Measurements from ENCODE around the gene PLCXD1. TPM values are rescaled to one million over a fixed set of nuclear protein-coding genes. Genes with fewer than 3 reads are reported as not detected.

The PLCXD1 gene
- polyA plus RNA-seq, 3 donors = 2.9 to 28.7 (median 6.7) TPM

DNA sequence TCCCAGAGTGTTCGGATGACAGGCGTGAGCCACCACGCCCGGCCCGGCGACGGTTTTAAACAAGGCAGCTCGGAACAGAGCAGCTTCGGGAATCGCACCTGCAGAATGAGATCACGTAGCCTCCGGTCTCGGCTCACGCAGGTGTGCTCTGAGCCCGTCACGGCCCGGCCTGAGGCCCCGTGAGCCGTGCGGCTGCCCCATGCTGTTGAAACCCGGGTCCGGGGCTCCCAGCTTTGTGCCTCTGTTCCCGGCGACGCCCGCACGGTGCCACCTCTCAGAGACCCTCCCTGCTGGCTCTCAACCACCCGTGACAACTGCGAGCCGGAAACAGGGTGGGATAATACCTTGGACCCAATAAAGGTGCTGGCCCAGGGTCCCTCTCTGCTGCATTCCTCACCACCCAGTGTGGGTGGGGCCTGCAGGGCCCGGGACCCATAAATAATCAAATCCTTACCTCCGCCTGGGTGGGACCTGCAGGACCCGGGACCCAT, 13.4 kb upstream of the PLCXD1 start:
- Mint-ChIP-seq H3K27ac (no peak overlapping the region), H3K4me1 (no peaks in the 10 kb centered on the region), H3K36me3 (no peaks in the 10 kb centered on the region), H3K9me3 (peaks cover 0 to 6% (median 3%) of the 10 kb centered on the region in 7 donors), H3K27me3 (ENCODE audit: low read depth in 3 of 3) (peaks cover 0 to 3% (median 0%) of the 10 kb centered on the region in 3 donors), H3K4me3 (no peak overlapping the region)
- intact Hi-C loops (cut with micrococcal nuclease) = no loop called here
- no peaks in the 10 kb centered on the region for H3K79me2 ChIP-seq (ENCODE audit: insufficient read depth, low read length)
- no peaks in the 10 kb centered on the region for H4K20me1 ChIP-seq (ENCODE audit: insufficient read depth, low read length)
- no peak overlapping the region for H3K9ac ChIP-seq (ENCODE audit: insufficient read depth, low read length, poor library complexity, severe bottlenecking)
- H3K27ac ChIP-seq (ENCODE audit: low read depth in 1 of 2, low read length in 2 of 2) = no peak overlapping the region
- WGBS (ENCODE audit: insufficient coverage) = 96% methylated on average over 28 of the region's 33 CpGs
- H3K36me3 ChIP-seq (replicated peaks in 1 of 2; ENCODE audit: control insufficient read depth in 1 of 2, insufficient read depth in 2 of 2, low read length in 2 of 2) = no peaks in the 10 kb centered on the region
- no peak overlapping the region for H3K4me2 ChIP-seq (replicated peaks; ENCODE audit: extremely low read depth, low read length, poor library complexity, severe bottlenecking)
- no peaks in the 10 kb centered on the region for H3K27me3 ChIP-seq (ENCODE audit: control insufficient read depth in 2 of 2, insufficient read depth in 2 of 2, low read length in 2 of 2)
- TF ChIP-seq, protein P1, sequence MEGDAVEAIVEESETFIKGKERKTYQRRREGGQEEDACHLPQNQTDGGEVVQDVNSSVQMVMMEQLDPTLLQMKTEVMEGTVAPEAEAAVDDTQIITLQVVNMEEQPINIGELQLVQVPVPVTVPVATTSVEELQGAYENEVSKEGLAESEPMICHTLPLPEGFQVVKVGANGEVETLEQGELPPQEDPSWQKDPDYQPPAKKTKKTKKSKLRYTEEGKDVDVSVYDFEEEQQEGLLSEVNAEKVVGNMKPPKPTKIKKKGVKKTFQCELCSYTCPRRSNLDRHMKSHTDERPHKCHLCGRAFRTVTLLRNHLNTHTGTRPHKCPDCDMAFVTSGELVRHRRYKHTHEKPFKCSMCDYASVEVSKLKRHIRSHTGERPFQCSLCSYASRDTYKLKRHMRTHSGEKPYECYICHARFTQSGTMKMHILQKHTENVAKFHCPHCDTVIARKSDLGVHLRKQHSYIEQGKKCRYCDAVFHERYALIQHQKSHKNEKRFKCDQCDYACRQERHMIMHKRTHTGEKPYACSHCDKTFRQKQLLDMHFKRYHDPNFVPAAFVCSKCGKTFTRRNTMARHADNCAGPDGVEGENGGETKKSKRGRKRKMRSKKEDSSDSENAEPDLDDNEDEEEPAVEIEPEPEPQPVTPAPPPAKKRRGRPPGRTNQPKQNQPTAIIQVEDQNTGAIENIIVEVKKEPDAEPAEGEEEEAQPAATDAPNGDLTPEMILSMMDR (IDR thresholded peaks at IDR 0.05) = no peak
- peak in 1 of 3 donors; percentile 0 for DNase-seq
- H3K4me3 ChIP-seq (replicated peaks in 1 of 3; ENCODE audit: low read depth in 2 of 3, low read length in 3 of 3) = no peak overlapping the region
- peaks cover 0 to 20% of the 10 kb centered on the region in 2 donors for H3K9me3 ChIP-seq (replicated peaks in 1 of 2; ENCODE audit: control insufficient read depth in 1 of 2, insufficient read depth in 1 of 2, low read length in 2 of 2)
- no peaks in the 10 kb centered on the region for H3K4me1 ChIP-seq (ENCODE audit: control insufficient read depth in 1 of 2, insufficient read depth in 2 of 2, low read length in 2 of 2)
- no peak overlapping the region for H2AFZ ChIP-seq (ENCODE audit: insufficient read depth, low read depth, low read length, poor library complexity, severe bottlenecking)

DNA sequence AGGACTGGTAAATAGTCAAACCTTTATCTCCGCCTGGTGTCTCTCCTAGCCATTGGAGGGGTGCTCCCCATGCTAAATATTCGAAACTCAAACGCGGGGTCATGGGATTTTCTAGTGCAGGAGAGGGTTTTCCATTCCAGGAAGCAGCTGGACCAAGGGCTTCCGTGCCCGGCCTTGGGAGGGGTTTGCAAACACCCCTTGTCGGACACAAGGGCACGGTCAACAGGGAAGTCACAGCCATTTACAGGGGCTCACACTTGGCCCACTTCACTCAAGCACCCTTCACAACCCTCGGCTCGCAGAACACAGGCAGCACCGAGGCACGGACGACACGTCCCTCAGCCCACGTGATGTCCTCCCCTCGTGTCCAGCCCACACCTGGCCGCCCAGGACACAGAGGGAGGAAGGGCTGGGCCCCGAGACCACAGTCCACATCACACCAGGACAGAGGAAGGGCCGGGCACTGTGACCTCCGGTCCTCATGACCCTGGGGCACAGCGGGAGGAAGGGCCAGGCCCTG, 10.3 kb upstream of the PLCXD1 start:
- Mint-ChIP-seq H3K9me3 (peaks cover 0 to 6% (median 3%) of the 10 kb centered on the region in 7 donors), H3K27ac (peak overlapping the region in 2 of 7 donors; percentile 13 to 43), H3K4me1 (peaks cover 6% of the 10 kb centered on the region), H3K27me3 (ENCODE audit: low read depth in 3 of 3) (peaks cover 0 to 3% (median 3%) of the 10 kb centered on the region in 3 donors), H3K4me3 (no peak overlapping the region), H3K36me3 (no peaks in the 10 kb centered on the region)
- Histone ChIP-seq H4K20me1 (ENCODE audit: insufficient read depth, low read length) (no peaks in the 10 kb centered on the region), H3K27ac (ENCODE audit: low read depth in 1 of 2, low read length in 2 of 2) (no peak overlapping the region), H3K79me2 (ENCODE audit: insufficient read depth, low read length) (no peaks in the 10 kb centered on the region), H3K4me1 (ENCODE audit: control insufficient read depth in 1 of 2, insufficient read depth in 2 of 2, low read length in 2 of 2) (peaks cover 8 to 12% of the 10 kb centered on the region in 2 donors), H3K4me3 (replicated peaks in 1 of 3; ENCODE audit: low read depth in 2 of 3, low read length in 3 of 3) (no peak overlapping the region), H3K9me3 (replicated peaks in 1 of 2; ENCODE audit: control insufficient read depth in 1 of 2, insufficient read depth in 1 of 2, low read length in 2 of 2) (peaks cover 0 to 20% of the 10 kb centered on the region in 2 donors), H3K27me3 (ENCODE audit: control insufficient read depth in 2 of 2, insufficient read depth in 2 of 2, low read length in 2 of 2) (no peaks in the 10 kb centered on the region), H2AFZ (ENCODE audit: insufficient read depth, low read depth, low read length, poor library complexity, severe bottlenecking) (no peak overlapping the region), H3K36me3 (replicated peaks in 1 of 2; ENCODE audit: control insufficient read depth in 1 of 2, insufficient read depth in 2 of 2, low read length in 2 of 2) (no peaks in the 10 kb centered on the region), H3K9ac (ENCODE audit: insufficient read depth, low read length, poor library complexity, severe bottlenecking) (no peak overlapping the region), H3K4me2 (replicated peaks; ENCODE audit: extremely low read depth, low read length, poor library complexity, severe bottlenecking) (no peak overlapping the region)
- WGBS (ENCODE audit: insufficient coverage) = 71% methylated on average over 7 of the region's 21 CpGs
- TF ChIP-seq, protein P1 (IDR thresholded peaks at IDR 0.05) = no peak
- intact Hi-C loops (cut with micrococcal nuclease) = no loop called here
- peak in 1 of 3 donors; percentile 2 for DNase-seq

All from CD14-positive monocyte (primary cell).